DLD1 (cell line): ENCODE results near the gene OLFML1.

Experiments
- in situ Hi-C: cut with HindIII; loops from 2 replicates; pipeline ENCODE4 v1.10.0; 2017; ENCODE audit warnings: low sequenced_read_pairs

Gene OLFML1

GRCh38 chr11:7528514-7529049, 43.3 kb downstream of the OLFML1 start:
- in situ Hi-C loops, result no loop called here

GRCh38 chr11:7530013-7530640, 44.8 kb downstream of the OLFML1 start:
- in situ Hi-C loops, result no loop called here

GRCh38 chr11:7531011-7531410, 45.7 kb downstream of the OLFML1 start:
- in situ Hi-C loops, result no loop called here

- in situ Hi-C loops, result no loop called here
Measured at GRCh38 chr11:7532405-7533145, 47.3 kb downstream of the OLFML1 start.

- in situ Hi-C loops, result no loop called here
Measured at GRCh38 chr11:7533199-7534041, 48.1 kb downstream of the OLFML1 start.

GRCh38 chr11:7534042-7534378, 48.7 kb downstream of the OLFML1 start:
- in situ Hi-C loops, result no loop called here

GRCh38 chr11:7536100-7536499, 50.8 kb downstream of the OLFML1 start:
- in situ Hi-C loops, result no loop called here

DNA sequence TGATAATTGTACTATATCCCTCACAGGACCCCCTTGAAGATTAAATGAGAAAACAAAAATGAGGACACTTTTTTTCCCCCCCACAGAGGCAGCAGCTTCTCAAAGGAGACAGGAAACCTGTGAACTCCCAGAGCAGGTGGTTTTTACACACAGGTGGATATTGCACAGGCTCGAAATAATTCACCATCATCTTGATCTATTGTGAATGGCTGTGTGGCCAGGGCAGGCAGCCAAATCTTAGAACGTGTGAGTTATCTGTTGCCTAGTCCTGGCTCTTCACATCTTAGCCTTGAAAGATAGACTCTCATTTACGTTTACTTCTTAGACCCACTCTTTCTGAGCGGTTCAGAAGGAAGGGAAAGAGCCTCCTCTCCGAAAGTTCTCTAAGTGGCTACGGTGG, 52.0 kb downstream of the OLFML1 start:
- in situ Hi-C loops, result no loop called here

- in situ Hi-C loops, result no loop called here
Measured at GRCh38 chr11:7538031-7538430, 52.7 kb downstream of the OLFML1 start.

GRCh38 chr11:7538466-7539454, 53.5 kb downstream of the OLFML1 start:
- in situ Hi-C loops, result no loop called here

DNA sequence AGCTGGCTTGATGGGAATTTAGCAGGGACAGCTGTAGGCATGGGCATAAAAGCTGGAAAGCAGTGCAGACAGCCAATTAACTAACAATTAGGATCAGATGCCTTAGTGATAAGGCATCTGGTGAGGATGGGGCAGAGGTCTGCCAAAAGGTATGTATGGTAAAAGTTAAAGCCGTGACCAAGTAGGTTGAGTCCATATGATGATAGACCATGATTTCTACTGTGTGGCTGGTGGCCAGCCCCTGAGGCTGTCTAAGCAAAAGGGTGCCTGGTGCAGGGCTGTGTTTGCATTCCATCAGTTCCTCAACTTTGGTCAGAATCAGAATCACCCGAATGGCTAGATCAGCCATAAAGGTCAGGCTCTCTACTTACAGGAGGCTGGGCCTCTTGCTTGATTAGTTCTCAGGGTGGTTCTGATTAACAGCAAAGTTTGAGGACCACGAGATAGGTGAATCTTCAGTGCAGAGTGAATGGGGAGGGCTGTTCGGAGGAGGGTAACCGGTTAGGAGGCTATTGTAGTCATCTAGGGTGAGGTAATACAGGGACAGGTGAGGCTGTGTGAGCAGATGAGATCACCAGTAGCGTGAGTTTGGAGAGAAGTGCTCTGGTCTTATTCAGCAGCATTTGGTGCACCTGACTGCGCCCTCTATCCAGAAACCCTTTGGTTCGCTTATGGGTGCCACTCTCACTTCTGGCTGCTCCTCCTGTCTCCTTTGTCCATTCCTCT, 55.7 kb downstream of the OLFML1 start:
- in situ Hi-C loops, result no loop called here

DNA sequence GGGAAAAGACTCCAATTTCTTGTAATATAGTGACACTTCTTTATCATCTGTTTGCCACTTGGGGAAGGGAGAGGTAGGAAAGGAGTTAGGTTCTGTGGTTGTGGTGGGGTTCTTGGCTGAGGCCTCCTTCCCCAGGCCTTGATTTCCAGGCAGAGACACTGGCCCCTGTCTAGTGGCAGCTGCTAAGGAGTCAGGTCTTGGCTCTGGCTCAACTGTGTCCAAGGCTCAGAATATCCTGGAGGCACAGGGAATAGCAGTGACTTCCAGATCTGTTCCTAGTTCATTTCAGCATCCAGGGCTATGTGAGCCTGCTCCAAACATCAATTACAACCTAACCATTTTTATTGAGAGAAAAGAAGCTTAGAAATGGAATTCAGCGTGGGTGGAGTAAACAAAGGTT, 58.0 kb downstream of the OLFML1 start:
- in situ Hi-C loops, result no loop called here

DNA sequence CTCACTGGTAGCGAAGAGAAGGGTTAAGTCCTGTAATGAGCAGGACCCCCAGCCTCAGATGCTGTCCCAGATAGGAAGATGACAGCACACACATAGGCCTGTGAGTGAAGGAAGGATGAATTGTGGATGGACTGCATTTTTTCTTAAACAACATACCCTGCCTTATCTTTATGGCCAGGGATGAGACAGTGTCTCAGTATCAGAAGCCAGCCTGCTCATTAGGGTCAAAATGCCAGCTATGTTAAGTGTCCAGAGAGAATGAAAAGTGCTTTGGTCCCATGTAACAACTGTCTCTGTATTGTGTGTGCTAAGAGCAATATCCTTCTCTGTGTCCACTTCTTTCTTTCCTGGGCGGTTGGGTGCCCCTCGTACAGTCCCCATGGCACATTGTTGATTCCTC, 58.7 kb downstream of the OLFML1 start:
- in situ Hi-C loops, result no loop called here

DNA sequence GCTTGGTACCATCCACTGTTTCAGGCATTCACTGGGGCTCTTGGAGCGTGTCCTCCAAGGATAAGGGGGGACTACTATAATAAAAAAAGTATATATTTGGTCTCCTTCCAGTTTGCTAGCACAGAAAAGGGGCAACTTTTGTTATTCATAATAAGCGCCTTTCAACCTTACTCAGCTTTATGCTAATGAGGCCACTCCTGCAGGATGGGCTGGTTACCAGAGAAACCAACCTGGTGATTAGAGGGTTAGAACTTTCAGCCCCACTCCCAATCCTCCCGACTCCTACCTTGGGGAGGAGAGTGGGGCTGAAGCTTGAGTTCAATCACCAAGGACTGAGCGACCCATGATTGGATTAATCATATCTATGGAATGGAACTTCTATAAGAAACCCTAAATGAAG, 60.3 kb downstream of the OLFML1 start:
- in situ Hi-C loops, result no loop called here

DNA sequence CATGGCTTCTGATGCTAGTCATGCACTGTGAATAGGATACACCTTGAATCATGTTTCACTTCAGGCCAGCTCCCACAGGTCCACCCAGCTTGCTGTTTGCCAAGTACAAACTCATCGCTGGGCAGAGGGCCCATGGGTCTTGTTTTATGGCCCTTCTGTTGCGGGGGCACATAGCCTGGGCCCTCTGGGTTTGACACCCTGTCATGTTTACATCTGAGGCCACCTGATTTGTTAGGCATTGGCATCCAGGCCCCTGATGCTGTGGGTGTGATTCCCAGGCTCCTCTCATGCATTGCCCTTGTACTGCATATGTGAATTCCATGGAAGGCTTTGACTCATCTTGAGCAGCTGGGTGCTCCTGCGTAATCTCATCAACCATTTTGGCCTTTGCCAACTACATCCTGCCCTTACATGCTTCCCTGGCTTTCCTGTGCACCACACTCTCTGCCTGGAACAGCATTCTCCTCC, 61.1 kb downstream of the OLFML1 start:
- in situ Hi-C loops, result no loop called here

GRCh38 chr11:7547687-7548086, 62.4 kb downstream of the OLFML1 start:
- in situ Hi-C loops, result no loop called here

DNA sequence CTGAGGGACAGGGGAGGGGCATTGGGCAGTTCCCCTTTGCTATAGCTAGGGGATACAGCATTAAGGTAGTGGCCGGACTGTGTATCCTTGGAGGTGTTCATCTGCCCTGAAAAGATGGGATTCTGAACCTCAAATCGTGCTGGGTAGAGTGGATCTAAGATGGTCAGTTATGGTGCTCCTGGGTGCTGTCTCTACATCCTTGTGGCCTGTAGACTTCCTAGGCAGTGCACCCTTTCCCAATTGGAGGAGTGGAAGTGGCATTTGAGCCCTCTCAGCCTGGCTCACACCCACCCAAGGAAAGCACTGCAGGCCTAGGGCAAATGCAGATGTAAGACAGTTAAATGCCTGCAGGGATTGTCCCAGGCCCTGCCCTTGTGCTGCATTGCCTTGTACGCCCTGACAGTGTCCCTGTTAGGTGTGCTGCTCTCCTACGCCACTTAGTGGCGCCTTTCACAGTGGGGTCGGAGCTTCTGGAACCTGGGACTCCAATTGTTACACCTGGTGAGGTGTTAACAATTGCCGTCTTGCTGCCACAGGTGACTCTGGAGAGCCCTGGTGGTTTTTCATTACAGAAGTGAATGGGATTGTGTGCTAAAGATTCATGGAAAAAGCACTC, 63.5 kb downstream of the OLFML1 start:
- in situ Hi-C loops, result no loop called here

DNA sequence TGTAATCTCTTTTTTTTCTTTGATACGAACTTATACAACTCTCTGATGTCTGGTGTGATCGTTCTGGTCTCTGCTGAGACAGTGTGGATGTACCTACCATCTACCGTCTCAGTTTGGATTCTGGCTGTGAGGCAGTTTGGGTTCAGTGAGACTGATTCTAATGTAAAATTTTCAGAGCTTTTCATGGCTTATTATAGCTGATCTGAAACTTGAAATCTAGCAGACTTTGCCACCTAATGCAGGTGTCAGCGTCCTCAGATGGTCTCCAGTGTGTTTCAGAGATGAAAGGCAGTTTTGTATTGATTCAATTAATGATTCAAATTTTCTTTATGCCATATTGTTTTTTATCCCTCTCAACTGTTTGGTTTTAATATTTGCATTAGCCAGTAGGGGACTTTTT, 64.4 kb downstream of the OLFML1 start:
- in situ Hi-C loops, result no loop called here

DNA sequence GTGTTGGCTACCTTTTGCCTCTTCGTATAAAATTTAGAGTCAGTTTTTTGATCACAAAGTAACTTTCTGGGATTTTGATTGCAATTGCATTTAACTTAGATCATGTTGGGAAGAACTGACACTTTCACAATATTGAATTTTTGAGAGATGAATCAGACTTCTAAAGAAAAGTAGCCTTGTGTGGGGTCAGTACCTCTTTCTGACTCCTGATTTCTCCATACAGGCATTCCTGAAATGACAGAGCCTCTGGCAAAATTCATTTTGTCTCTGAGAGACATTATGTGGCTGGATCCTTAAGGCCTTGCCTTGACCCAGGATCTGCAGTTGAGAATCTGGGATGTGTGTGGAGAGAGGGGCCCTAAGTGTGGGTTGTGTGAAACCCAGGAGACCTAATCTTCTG, 66.3 kb downstream of the OLFML1 start:
- in situ Hi-C loops, result no loop called here
